ENCODE measurements around the gene GNG14. TPM values are rescaled to one million over a fixed set of nuclear protein-coding genes. Genes with fewer than 3 reads are reported as not detected.

The GNG14 gene
- total and polyA plus RNA-seq, 10 of the 15 experiments (the other 5 are each of a cell fraction or from before 2014, with no cell fraction given), result not detected

- TF ChIP-seq, protein P1, sequence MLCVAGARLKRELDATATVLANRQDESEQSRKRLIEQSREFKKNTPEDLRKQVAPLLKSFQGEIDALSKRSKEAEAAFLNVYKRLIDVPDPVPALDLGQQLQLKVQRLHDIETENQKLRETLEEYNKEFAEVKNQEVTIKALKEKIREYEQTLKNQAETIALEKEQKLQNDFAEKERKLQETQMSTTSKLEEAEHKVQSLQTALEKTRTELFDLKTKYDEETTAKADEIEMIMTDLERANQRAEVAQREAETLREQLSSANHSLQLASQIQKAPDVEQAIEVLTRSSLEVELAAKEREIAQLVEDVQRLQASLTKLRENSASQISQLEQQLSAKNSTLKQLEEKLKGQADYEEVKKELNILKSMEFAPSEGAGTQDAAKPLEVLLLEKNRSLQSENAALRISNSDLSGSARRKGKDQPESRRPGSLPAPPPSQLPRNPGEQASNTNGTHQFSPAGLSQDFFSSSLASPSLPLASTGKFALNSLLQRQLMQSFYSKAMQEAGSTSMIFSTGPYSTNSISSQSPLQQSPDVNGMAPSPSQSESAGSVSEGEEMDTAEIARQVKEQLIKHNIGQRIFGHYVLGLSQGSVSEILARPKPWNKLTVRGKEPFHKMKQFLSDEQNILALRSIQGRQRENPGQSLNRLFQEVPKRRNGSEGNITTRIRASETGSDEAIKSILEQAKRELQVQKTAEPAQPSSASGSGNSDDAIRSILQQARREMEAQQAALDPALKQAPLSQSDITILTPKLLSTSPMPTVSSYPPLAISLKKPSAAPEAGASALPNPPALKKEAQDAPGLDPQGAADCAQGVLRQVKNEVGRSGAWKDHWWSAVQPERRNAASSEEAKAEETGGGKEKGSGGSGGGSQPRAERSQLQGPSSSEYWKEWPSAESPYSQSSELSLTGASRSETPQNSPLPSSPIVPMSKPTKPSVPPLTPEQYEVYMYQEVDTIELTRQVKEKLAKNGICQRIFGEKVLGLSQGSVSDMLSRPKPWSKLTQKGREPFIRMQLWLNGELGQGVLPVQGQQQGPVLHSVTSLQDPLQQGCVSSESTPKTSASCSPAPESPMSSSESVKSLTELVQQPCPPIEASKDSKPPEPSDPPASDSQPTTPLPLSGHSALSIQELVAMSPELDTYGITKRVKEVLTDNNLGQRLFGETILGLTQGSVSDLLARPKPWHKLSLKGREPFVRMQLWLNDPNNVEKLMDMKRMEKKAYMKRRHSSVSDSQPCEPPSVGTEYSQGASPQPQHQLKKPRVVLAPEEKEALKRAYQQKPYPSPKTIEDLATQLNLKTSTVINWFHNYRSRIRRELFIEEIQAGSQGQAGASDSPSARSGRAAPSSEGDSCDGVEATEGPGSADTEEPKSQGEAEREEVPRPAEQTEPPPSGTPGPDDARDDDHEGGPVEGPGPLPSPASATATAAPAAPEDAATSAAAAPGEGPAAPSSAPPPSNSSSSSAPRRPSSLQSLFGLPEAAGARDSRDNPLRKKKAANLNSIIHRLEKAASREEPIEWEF (IDR thresholded peaks at IDR 0.05; ENCODE audit: insufficient replicate concordance, low read depth, low read length), result no peak
- no peak for TF ChIP-seq CBX3 (IDR thresholded peaks at IDR 0.05; ENCODE audit: borderline replicate concordance, low read depth)
- no peak for TF ChIP-seq NR2C2 (IDR thresholded peaks at IDR 0.05; ENCODE audit: borderline replicate concordance, control insufficient read depth, insufficient read length, low read depth)
- TF ChIP-seq HCFC1 (IDR thresholded peaks at IDR 0.05; ENCODE audit: low read length), result no peak
- TF ChIP-seq ZNF24 (IDR thresholded peaks at IDR 0.05), result no peak
- TF ChIP-seq NFIC (IDR thresholded peaks at IDR 0.05; ENCODE audit: low read depth, low read length), result no peak
- no peak for TF ChIP-seq HDAC2 (IDR thresholded peaks at IDR 0.05)
- no peak for TF ChIP-seq BRCA1 (IDR thresholded peaks at IDR 0.05; ENCODE audit: low read depth, low read length)
- peak; percentile 60; the same call in 1 of the 2 replicates for TF ChIP-seq GATAD2B (conservative IDR thresholded peaks at IDR 0.05; ENCODE audit: low read depth)
- no peak for TF ChIP-seq CBX5 (IDR thresholded peaks at IDR 0.05; ENCODE audit: low read depth)
- TF ChIP-seq E2F4 (IDR thresholded peaks at IDR 0.05; ENCODE audit: low read depth, low read length), result no peak
- TF ChIP-seq, protein P2, sequence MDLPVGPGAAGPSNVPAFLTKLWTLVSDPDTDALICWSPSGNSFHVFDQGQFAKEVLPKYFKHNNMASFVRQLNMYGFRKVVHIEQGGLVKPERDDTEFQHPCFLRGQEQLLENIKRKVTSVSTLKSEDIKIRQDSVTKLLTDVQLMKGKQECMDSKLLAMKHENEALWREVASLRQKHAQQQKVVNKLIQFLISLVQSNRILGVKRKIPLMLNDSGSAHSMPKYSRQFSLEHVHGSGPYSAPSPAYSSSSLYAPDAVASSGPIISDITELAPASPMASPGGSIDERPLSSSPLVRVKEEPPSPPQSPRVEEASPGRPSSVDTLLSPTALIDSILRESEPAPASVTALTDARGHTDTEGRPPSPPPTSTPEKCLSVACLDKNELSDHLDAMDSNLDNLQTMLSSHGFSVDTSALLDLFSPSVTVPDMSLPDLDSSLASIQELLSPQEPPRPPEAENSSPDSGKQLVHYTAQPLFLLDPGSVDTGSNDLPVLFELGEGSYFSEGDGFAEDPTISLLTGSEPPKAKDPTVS (IDR thresholded peaks at IDR 0.05; ENCODE audit: low read depth, low read length), result no peak
- no peak for TF ChIP-seq RFX5 (IDR thresholded peaks at IDR 0.05; ENCODE audit: low read depth, low read length)
- no peak for TF ChIP-seq CHD1 (IDR thresholded peaks at IDR 0.05; ENCODE audit: low read depth, low read length)
- TF ChIP-seq EP300 (IDR thresholded peaks at IDR 0.05; ENCODE audit: borderline replicate concordance in 1 of 2, control insufficient read depth in 1 of 2, low read depth in 2 of 2, low read length in 2 of 2), result no peak
- 0 out of 2 replicates have a peak, but pooled peaks have one; percentile 21 for TF ChIP-seq ZNF687 (IDR thresholded peaks at IDR 0.05)
Measured at GRCh38 chr19:12666265-12667048, 21.3 kb upstream of the GNG14 start, which contains the start of the genes MAN2B1 and WDR83 (continued).
